Nephron progenitor cell (in vitro differentiated cells): ENCODE results near the gene DNAH14.
"Not testable (repeated sequence)": the region's sequence is repeated elsewhere in the genome, so short reads cannot be mapped to it uniquely, and the experiment has no call there.

Experiments used
- DNase-seq: peaks from one replicate; pipeline ENCODE4 v3.0.0; 2021
- H3K27ac Mint-ChIP-seq: 2 replicates; pipeline ENCODE4 v1.8.0; 2021; ENCODE audit warnings: mild to moderate bottlenecking, moderate library complexity, mixed read lengths
- H3K27me3 Mint-ChIP-seq: 2 replicates; pipeline ENCODE4 v1.8.0; 2021; ENCODE audit warnings: mild to moderate bottlenecking, low read depth, mixed read lengths; ENCODE audit not compliant: poor library complexity
- H3K36me3 Mint-ChIP-seq: 2 replicates; pipeline ENCODE4 v1.8.0; 2021; ENCODE audit warnings: low read depth, mixed read lengths
- H3K4me1 Mint-ChIP-seq: 2 replicates; pipeline ENCODE4 v1.8.0; 2021; ENCODE audit warnings: mixed read lengths
- H3K4me3 Mint-ChIP-seq: 2 replicates; pipeline ENCODE4 v1.8.0; 2021; ENCODE audit warnings: mild to moderate bottlenecking, moderate library complexity, mixed read lengths
- H3K9me3 Mint-ChIP-seq: 2 replicates; pipeline ENCODE4 v1.8.0; 2021; ENCODE audit warnings: mild to moderate bottlenecking, moderate library complexity, mixed read lengths
- CTCF ChIP-seq: fragments of 200-600 bp; sonication (generic); IDR thresholded peaks from 2 replicates; pipeline ENCODE4 v1.5.0; 2021; ENCODE audit warnings: antibody characterized with exemption

The DNAH14 gene

GRCh38 chr1:224928906-224929305, 569 bp upstream of the DNAH14 start:
- H3K4me3 Mint-ChIP-seq, result peak overlapping the region; percentile 82
- H3K27ac Mint-ChIP-seq, result no peak overlapping the region
- no peak for DNase-seq
- TF ChIP-seq CTCF, result no peak
- peaks cover 5% of the 10 kb centered on the region for H3K4me1 Mint-ChIP-seq
- peaks cover 32% of the 10 kb centered on the region for H3K36me3 Mint-ChIP-seq
- H3K27me3 Mint-ChIP-seq, result peaks cover 7% of the 10 kb centered on the region
- H3K9me3 Mint-ChIP-seq, result peaks cover 41% of the 10 kb centered on the region

GRCh38 chr1:224931605-224932004, 2.1 kb downstream of the DNAH14 start:
- Mint-ChIP-seq H3K36me3 (peaks cover 59% of the 10 kb centered on the region), H3K27me3 (peaks cover 7% of the 10 kb centered on the region), H3K4me3 (peak overlapping the region; percentile 42), H3K27ac (no peak overlapping the region), H3K9me3 (peaks cover 68% of the 10 kb centered on the region), H3K4me1 (no peaks in the 10 kb centered on the region)
- TF ChIP-seq CTCF, result no peak
- DNase-seq, result no peak

GRCh38 chr1:224932607-224933249, 3.3 kb downstream of the DNAH14 start:
- Mint-ChIP-seq H3K27ac (no peak overlapping the region), H3K36me3 (peaks cover 66% of the 10 kb centered on the region), H3K4me3 (no peak overlapping the region), H3K4me1 (no peaks in the 10 kb centered on the region), H3K9me3 (peaks cover 74% of the 10 kb centered on the region), H3K27me3 (peaks cover 7% of the 10 kb centered on the region)
- TF ChIP-seq CTCF, result no peak
- no peak for DNase-seq

GRCh38 chr1:224933584-224933983, 4.1 kb downstream of the DNAH14 start:
- Mint-ChIP-seq H3K4me1 (no peaks in the 10 kb centered on the region), H3K36me3 (peaks cover 71% of the 10 kb centered on the region), H3K4me3 (no peak overlapping the region), H3K9me3 (peaks cover 81% of the 10 kb centered on the region), H3K27me3 (peaks cover 7% of the 10 kb centered on the region), H3K27ac (no peak overlapping the region)
- no peak for DNase-seq
- TF ChIP-seq CTCF, result no peak

- Mint-ChIP-seq H3K27me3 (no peaks in the 10 kb centered on the region), H3K36me3 (peaks cover 64% of the 10 kb centered on the region), H3K9me3 (peaks cover 95% of the 10 kb centered on the region), H3K4me3 (no peak overlapping the region), H3K4me1 (no peaks in the 10 kb centered on the region), H3K27ac (no peak overlapping the region)
- no peak for DNase-seq
- TF ChIP-seq CTCF, result no peak
Observed at GRCh38 chr1:224938652-224939051, 9.2 kb downstream of the DNAH14 start.

- peaks cover 60% of the 10 kb centered on the region for H3K36me3 Mint-ChIP-seq
- no peaks in the 10 kb centered on the region for H3K4me1 Mint-ChIP-seq
- no peak for DNase-seq
- H3K9me3 Mint-ChIP-seq, result peaks cover 95% of the 10 kb centered on the region
- no peak overlapping the region for H3K27ac Mint-ChIP-seq
- no peak overlapping the region for H3K4me3 Mint-ChIP-seq
- H3K27me3 Mint-ChIP-seq, result no peaks in the 10 kb centered on the region
- no peak for TF ChIP-seq CTCF
Observed at GRCh38 chr1:224939844-224940425, 10.5 kb downstream of the DNAH14 start.

- not testable (repeated sequence) for H3K4me3 Mint-ChIP-seq, H3K4me1 Mint-ChIP-seq, H3K27me3 Mint-ChIP-seq, H3K27ac Mint-ChIP-seq, DNase-seq
- Mint-ChIP-seq H3K9me3 (peaks cover 95% of the 10 kb centered on the region), H3K36me3 (peaks cover 60% of the 10 kb centered on the region)
Observed at GRCh38 chr1:224940735-224941134, 11.3 kb downstream of the DNAH14 start.

GRCh38 chr1:224945651-224946348, 16.3 kb downstream of the DNAH14 start:
- H3K4me1 Mint-ChIP-seq, H3K27me3 Mint-ChIP-seq, DNase-seq, H3K27ac Mint-ChIP-seq, H3K4me3 Mint-ChIP-seq: not testable (repeated sequence)
- Mint-ChIP-seq H3K36me3 (peaks cover 64% of the 10 kb centered on the region), H3K9me3 (peaks cover 71% of the 10 kb centered on the region)
